HG03045 (cell line): ENCODE measurements around the gene CCNJL.
"Not testable (repeated sequence)": the region's sequence is repeated elsewhere in the genome, so short reads cannot be mapped to it uniquely, and the experiment has no call there.

Source experiments
- ATAC-seq: cut with Tn5 transposase; IDR thresholded peaks from one replicate; pipeline ENCODE4 v1.9.1; 2021; ENCODE audit warnings: mild to moderate bottlenecking, moderate library complexity; ENCODE audit not compliant: unreplicated experiment

Gene CCNJL

GRCh38 chr5:160263326-160263855, 49.0 kb downstream of the CCNJL start:
- no peak for ATAC-seq

GRCh38 chr5:160262151-160263074, 50.0 kb downstream of the CCNJL start:
- ATAC-seq: no peak

GRCh38 chr5:160260881-160261815, 51.2 kb downstream of the CCNJL start:
- ATAC-seq: no peak

GRCh38 chr5:160260006-160260775, 52.2 kb downstream of the CCNJL start:
- ATAC-seq: no peak

GRCh38 chr5:160259341-160259740, 53.0 kb downstream of the CCNJL start:
- ATAC-seq: no peak

- no peak for ATAC-seq
Observed at GRCh38 chr5:160254706-160255105, 57.7 kb downstream of the CCNJL start.

- no peak for ATAC-seq
Observed at GRCh38 chr5:160253441-160253840, 58.9 kb downstream of the CCNJL start.

- ATAC-seq: no peak
Observed at GRCh38 chr5:160252916-160253315, 59.4 kb downstream of the CCNJL start.

- ATAC-seq: no peak
Observed at GRCh38 chr5:160251406-160252155, 60.8 kb downstream of the CCNJL start.

- ATAC-seq: no peak
Observed at GRCh38 chr5:160250826-160251225, 61.5 kb downstream of the CCNJL start.

- ATAC-seq: no peak
Observed at GRCh38 chr5:160250226-160250625, 62.1 kb downstream of the CCNJL start.

GRCh38 chr5:160249570-160249969, 62.8 kb downstream of the CCNJL start:
- ATAC-seq: not testable (repeated sequence)

GRCh38 chr5:160245506-160246086, 66.8 kb downstream of the CCNJL start:
- no peak for ATAC-seq

- ATAC-seq: no peak
Observed at GRCh38 chr5:160242145-160242544, 70.2 kb downstream of the CCNJL start.

- ATAC-seq: no peak
Observed at GRCh38 chr5:160240350-160240749, 72.0 kb downstream of the CCNJL start.

- ATAC-seq: no peak
Observed at GRCh38 chr5:160237571-160238093, 74.7 kb downstream of the CCNJL start.

GRCh38 chr5:160235731-160236130, 76.6 kb downstream of the CCNJL start:
- no peak for ATAC-seq

- no peak for ATAC-seq
Observed at GRCh38 chr5:160233215-160233614, 79.1 kb downstream of the CCNJL start.

- ATAC-seq: no peak
Observed at GRCh38 chr5:160231783-160232342, 80.5 kb downstream of the CCNJL start.
